ENCODE results near the gene GCNT2.

DNA sequence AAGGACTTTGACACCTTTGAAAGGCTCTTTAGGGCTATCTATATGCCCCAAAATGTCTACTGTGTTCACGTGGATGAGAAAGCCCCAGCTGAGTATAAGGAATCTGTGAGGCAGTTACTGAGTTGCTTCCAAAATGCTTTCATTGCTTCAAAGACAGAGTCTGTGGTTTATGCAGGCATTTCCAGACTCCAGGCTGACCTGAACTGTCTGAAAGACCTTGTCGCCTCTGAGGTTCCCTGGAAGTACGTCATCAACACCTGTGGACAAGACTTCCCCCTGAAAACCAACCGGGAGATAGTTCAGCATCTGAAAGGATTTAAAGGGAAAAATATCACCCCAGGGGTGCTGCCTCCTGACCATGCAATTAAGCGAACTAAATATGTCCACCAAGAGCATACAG lies 65.2 kb downstream of the GCNT2 start:
- TF ChIP-seq, protein P1, sequence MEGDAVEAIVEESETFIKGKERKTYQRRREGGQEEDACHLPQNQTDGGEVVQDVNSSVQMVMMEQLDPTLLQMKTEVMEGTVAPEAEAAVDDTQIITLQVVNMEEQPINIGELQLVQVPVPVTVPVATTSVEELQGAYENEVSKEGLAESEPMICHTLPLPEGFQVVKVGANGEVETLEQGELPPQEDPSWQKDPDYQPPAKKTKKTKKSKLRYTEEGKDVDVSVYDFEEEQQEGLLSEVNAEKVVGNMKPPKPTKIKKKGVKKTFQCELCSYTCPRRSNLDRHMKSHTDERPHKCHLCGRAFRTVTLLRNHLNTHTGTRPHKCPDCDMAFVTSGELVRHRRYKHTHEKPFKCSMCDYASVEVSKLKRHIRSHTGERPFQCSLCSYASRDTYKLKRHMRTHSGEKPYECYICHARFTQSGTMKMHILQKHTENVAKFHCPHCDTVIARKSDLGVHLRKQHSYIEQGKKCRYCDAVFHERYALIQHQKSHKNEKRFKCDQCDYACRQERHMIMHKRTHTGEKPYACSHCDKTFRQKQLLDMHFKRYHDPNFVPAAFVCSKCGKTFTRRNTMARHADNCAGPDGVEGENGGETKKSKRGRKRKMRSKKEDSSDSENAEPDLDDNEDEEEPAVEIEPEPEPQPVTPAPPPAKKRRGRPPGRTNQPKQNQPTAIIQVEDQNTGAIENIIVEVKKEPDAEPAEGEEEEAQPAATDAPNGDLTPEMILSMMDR (conservative IDR thresholded peaks at IDR 0.05 in 1 of 2, IDR thresholded peaks at IDR 0.05 in 1 of 2; ENCODE audit: low read depth in 1 of 2, low read length in 2 of 2): no peak
- no peak for TF ChIP-seq EZH2 (IDR thresholded peaks at IDR 0.05; ENCODE audit: low read length, missing control alignments)

Data from fibroblast of lung (primary cell).